Esophagus muscularis mucosa (tissue), 4 donors: ENCODE measurements around the gene TMEM175. TPM values are rescaled to one million over a fixed set of nuclear protein-coding genes. Genes with fewer than 3 reads are reported as not detected.
A peak's percentile ranks its signal among the peaks of the same experiment; 100 is the strongest.

ENCODE experiments used
- DNase-seq: peaks from one replicate; pipeline ENCODE4 v3.0.0-alpha.2; 2017; ENCODE audit errors: extremely low spot score
- H3K27ac ChIP-seq, 4 donors: fragments of 200-600 bp; sonication (generic); replicated peaks in 1 of 4; 1 replicate in 3 of 4; 2 replicates in 1 of 4; pipeline ENCODE4 v1.5.1; 2016 to 2019; ENCODE audit warnings: mild to moderate bottlenecking in 1 of 4
- H3K27me3 ChIP-seq, 4 donors: fragments of 200-600 bp; sonication (generic); one replicate each; pipeline versions ENCODE4 v1.5.1 to v1.6.0; 2016 to 2019
- H3K36me3 ChIP-seq, 4 donors: fragments of 200-600 bp; sonication (generic); one replicate each; pipeline ENCODE4 v1.5.1; 2016 to 2019
- H3K4me1 ChIP-seq, 4 donors: fragments of 200-600 bp; sonication (generic); one replicate each; pipeline ENCODE4 v1.5.1; 2016 to 2019
- H3K4me3 ChIP-seq, 4 donors: fragments of 200-600 bp; sonication (generic); 1 replicate in 2 of 4; 2 replicates in 2 of 4; pipeline ENCODE4 v1.5.1; 2016 to 2019; ENCODE audit warnings: mild to moderate bottlenecking in 4 of 4, moderate library complexity in 1 of 4
- H3K9me3 ChIP-seq, 4 donors: fragments of 200-600 bp; sonication (generic); 1 replicate in 3 of 4; 2 replicates in 1 of 4; pipeline ENCODE4 v1.5.1; 2016 to 2019
- EP300 ChIP-seq: sonication (generic); formaldehyde crosslinking; IDR thresholded peaks from one replicate; pipeline ENCODE4 v1.6.1; 2017; ENCODE audit warnings: antibody characterized with exemption
- POLR2A ChIP-seq: fragments of 450-650 bp; IDR thresholded peaks from one replicate; pipeline ENCODE4 v1.6.1; 2017; ENCODE audit warnings: antibody characterized with exemption, moderate library complexity, mild to moderate bottlenecking, low read depth
- POLR2AphosphoS5 ChIP-seq, 2 donors: sonication (generic); formaldehyde crosslinking; IDR thresholded peaks; one replicate each; pipeline ENCODE4 v1.6.1; 2017; ENCODE audit warnings: antibody characterized with exemption in 2 of 2
- WGBS: methylation state at CpG from one replicate; pipeline ENCODE4 v1.1.5; 2018; 5-methylcytosine and 5-hydroxymethylcytosine counted together
- intact Hi-C: fragments of 100-400 bp; cut with DNase I; formaldehyde crosslinking; loops from one replicate; pipeline ENCODE4 v1.15.1; 2023
- total RNA-seq, 4 donors: library from RNA; depleted of rRNA; stranded (reverse); fragments of >200 nt; gene quantifications; one replicate each; pipeline versions ENCODE4 v1.1.0 to v1.2.1, GENCODE V29; 2016
- TF ChIP-seq, protein P1 (sequence below), 3 experiments: fragments of 200-600 bp in 2 of 3; fragments of 450-650 bp in 1 of 3; sonication (generic) in 2 of 3; IDR thresholded peaks; one replicate each; pipeline ENCODE4 v1.5.1; 2017 to 2019; ENCODE audit warnings: antibody characterized with exemption in 3 of 3, mild to moderate bottlenecking in 2 of 3, moderate library complexity in 1 of 3

The TMEM175 gene
- total RNA-seq, 4 donors from 2014 or later = 17.6 to 39.5 (median 20.0) TPM

- peaks cover 0 to 2% (median under 1%) of the 10 kb centered on the region in 4 donors for H3K4me1 ChIP-seq
- no peak overlapping the region for H3K4me3 ChIP-seq
- WGBS = 53% methylated on average over 20 of the region's 20 CpGs
- no peaks in the 10 kb centered on the region for H3K36me3 ChIP-seq
- no peak for DNase-seq
- TF ChIP-seq, protein P1, sequence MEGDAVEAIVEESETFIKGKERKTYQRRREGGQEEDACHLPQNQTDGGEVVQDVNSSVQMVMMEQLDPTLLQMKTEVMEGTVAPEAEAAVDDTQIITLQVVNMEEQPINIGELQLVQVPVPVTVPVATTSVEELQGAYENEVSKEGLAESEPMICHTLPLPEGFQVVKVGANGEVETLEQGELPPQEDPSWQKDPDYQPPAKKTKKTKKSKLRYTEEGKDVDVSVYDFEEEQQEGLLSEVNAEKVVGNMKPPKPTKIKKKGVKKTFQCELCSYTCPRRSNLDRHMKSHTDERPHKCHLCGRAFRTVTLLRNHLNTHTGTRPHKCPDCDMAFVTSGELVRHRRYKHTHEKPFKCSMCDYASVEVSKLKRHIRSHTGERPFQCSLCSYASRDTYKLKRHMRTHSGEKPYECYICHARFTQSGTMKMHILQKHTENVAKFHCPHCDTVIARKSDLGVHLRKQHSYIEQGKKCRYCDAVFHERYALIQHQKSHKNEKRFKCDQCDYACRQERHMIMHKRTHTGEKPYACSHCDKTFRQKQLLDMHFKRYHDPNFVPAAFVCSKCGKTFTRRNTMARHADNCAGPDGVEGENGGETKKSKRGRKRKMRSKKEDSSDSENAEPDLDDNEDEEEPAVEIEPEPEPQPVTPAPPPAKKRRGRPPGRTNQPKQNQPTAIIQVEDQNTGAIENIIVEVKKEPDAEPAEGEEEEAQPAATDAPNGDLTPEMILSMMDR (IDR thresholded peaks at IDR 0.05) = no peak
- TF ChIP-seq POLR2AphosphoS5 (IDR thresholded peaks at IDR 0.05) (no peak), EP300 (no peak), POLR2A (no peak)
- intact Hi-C loops = no loop called here
- no peaks in the 10 kb centered on the region for H3K27me3 ChIP-seq
- no peaks in the 10 kb centered on the region for H3K9me3 ChIP-seq
- no peak overlapping the region for H3K27ac ChIP-seq
These were observed 46.9 kb downstream of the TMEM175 start for GRCh38 chr4:978957-979701.

DNA sequence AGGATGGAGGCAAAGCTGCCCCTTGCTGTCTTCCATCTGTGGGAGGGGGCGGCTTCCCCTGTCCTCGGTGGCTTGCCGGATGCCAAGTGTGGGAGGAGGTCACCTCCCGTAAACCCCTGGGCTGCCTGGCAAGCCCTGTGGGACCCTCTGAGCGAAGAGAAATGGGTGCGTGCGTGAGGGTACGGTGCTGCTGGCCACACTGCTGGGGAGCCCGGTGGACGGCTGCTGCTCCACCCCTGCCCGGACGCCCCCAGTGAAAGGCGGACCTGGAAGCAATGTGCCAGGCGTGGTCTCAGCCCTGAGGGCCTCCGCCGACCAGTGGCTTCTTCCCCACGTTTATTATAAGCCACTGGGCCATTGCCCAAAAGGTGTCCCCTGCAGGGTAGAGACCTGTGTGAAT is 50.0 kb downstream of the TMEM175 start:
- no peak overlapping the region for H3K4me3 ChIP-seq
- no peaks in the 10 kb centered on the region for H3K36me3 ChIP-seq
- no peaks in the 10 kb centered on the region for H3K9me3 ChIP-seq
- no peak for TF ChIP-seq EP300
- no peak for TF ChIP-seq POLR2A
- no peak for TF ChIP-seq POLR2AphosphoS5 (IDR thresholded peaks at IDR 0.05)
- TF ChIP-seq, protein P1 (IDR thresholded peaks at IDR 0.05) = no peak
- 95% methylated on average over 4 of the region's 17 CpGs for WGBS
- H3K27ac ChIP-seq = no peak overlapping the region
- H3K4me1 ChIP-seq = peaks cover 11 to 22% (median 17%) of the 10 kb centered on the region in 4 donors
- no peak for DNase-seq
- intact Hi-C loops = no loop called here
- H3K27me3 ChIP-seq = no peaks in the 10 kb centered on the region

GRCh38 chr4:982814-983213 is 50.6 kb downstream of the TMEM175 start:
- intact Hi-C loops = no loop called here
- TF ChIP-seq POLR2AphosphoS5 (IDR thresholded peaks at IDR 0.05) (no peak), EP300 (no peak), POLR2A (no peak)
- TF ChIP-seq, protein P1 (IDR thresholded peaks at IDR 0.05) = no peak
- no peak overlapping the region for H3K4me3 ChIP-seq
- DNase-seq = no peak
- 97% methylated on average over 15 of the region's 15 CpGs for WGBS
- H3K9me3 ChIP-seq = no peaks in the 10 kb centered on the region
- no peaks in the 10 kb centered on the region for H3K36me3 ChIP-seq
- H3K27me3 ChIP-seq = no peaks in the 10 kb centered on the region
- peaks cover 16 to 27% (median 22%) of the 10 kb centered on the region in 4 donors for H3K4me1 ChIP-seq
- H3K27ac ChIP-seq = no peak overlapping the region

DNA sequence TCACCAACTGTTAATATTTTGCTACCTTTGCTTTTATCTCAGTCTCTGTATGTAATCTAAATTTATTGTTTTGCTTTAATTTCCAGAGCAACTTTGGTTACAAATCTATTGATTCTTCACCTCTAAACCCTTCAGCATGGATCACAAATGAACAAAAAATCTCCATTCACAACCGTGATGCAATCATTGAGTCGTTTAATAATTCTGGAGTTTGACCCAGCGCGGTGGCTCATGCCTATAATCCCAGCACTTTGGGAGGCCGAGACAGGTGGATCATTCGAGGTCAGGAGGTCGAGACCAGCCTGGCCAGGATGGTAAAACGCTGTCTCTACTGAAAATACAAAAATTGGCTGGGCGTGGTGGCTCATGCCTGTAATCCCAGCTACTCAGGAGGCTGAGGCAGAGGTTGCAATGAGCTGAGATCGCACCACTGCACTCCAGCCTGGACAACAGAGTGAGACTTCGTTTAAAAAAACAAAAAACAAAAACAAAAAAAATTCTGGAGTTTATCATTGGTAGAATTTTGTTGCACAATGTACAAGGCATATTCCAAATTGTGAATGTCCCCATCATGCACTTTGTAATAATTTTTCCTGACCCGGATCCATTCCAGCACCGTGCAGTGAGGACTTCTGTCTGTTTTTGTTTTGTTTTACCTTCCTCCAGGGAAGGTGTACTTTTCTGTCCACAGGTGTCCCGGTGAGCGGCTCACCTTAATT is 52.2 kb downstream of the TMEM175 start:
- H3K36me3 ChIP-seq = peaks cover 0 to 5% (median 2%) of the 10 kb centered on the region in 4 donors
- H3K9me3 ChIP-seq = no peaks in the 10 kb centered on the region
- peaks cover 24 to 34% (median 28%) of the 10 kb centered on the region in 4 donors for H3K4me1 ChIP-seq
- 88% methylated on average over 15 of the region's 15 CpGs for WGBS
- no peak overlapping the region for H3K27ac ChIP-seq
- peak overlapping the region in 2 of 4 donors; percentile 11 to 36 for H3K4me3 ChIP-seq
- intact Hi-C loops = no loop called here
- DNase-seq = no peak
- TF ChIP-seq EP300 (no peak), POLR2AphosphoS5 (IDR thresholded peaks at IDR 0.05) (no peak), POLR2A (no peak)
- TF ChIP-seq, protein P1 (IDR thresholded peaks at IDR 0.05) = no peak
- H3K27me3 ChIP-seq = no peaks in the 10 kb centered on the region
